IMR-90 (cell line): ENCODE measurements around the gene RNF133. TPM values are rescaled to one million over a fixed set of nuclear protein-coding genes. Genes with fewer than 3 reads are reported as not detected.

Experiments used
- ATAC-seq: fragments of 200-7000 bp; cut with Tn5 transposase; 2 replicates; pipeline ENCODE4 v1.9.1; 2020; ENCODE audit warnings: low read depth, mild to moderate bottlenecking, moderate library complexity
- BruUV-seq: library from RNA; stranded (reverse); fragments of 400-500 nt; replicated peaks from 2 replicates; lab custom pipeline; 2021; lab: Mats Ljungman, UMichigan
- CTCF ChIA-PET: fragments of 300-600 bp; formaldehyde crosslinking; extraction: SDS; loops from one replicate; lab custom pipeline; 2021; ENCODE audit warnings: antibody characterized with exemption; lab: Yijun Ruan, JAX
- POLR2A ChIA-PET: fragments of 300-600 bp; sonication (Branson Sonifier 250); formaldehyde crosslinking; loops from one replicate; lab custom pipeline; 2022; ENCODE audit warnings: antibody characterized with exemption; ENCODE audit not compliant: unreplicated experiment; lab: Charles Lee
- DNase-seq: peaks from one replicate; pipeline ENCODE4 v3.0.0; 2013
- H2AFZ ChIP-seq: replicated peaks from 2 replicates; pipeline ENCODE3; 2013; ENCODE audit warnings: low read length, mild to moderate bottlenecking; ENCODE audit not compliant: poor library complexity
- H2AK5ac ChIP-seq: 2 replicates; pipeline ENCODE4 v1.6.1; 2013; ENCODE audit warnings: low read depth, low read length, inconsistent platforms
- H2AK9ac ChIP-seq: replicated peaks from 2 replicates; pipeline ENCODE3; 2013; ENCODE audit warnings: mild to moderate bottlenecking, low read depth, low read length, moderate library complexity; ENCODE audit not compliant: poor library complexity
- H2BK120ac ChIP-seq: 2 replicates; pipeline ENCODE4 v1.6.1; 2013; ENCODE audit warnings: low read depth, low read length, inconsistent platforms
- H2BK15ac ChIP-seq: 3 replicates; pipeline ENCODE4 v1.6.1; 2013; ENCODE audit warnings: low read depth, low read length, inconsistent platforms
- H2BK20ac ChIP-seq: 2 replicates; pipeline ENCODE4 v1.6.1; 2013; ENCODE audit warnings: low read depth, mild to moderate bottlenecking, inconsistent platforms, low read length, moderate library complexity
- H2BK5ac ChIP-seq: 2 replicates; pipeline ENCODE4 v1.6.1; 2013; ENCODE audit warnings: mild to moderate bottlenecking, low read depth, low read length, inconsistent platforms; ENCODE audit not compliant: poor library complexity, severe bottlenecking
- H3K14ac ChIP-seq: replicated peaks from 2 replicates; pipeline ENCODE4 v1.6.1; 2013; ENCODE audit warnings: low read depth, low read length, inconsistent platforms
- H3K18ac ChIP-seq: 2 replicates; pipeline ENCODE4 v1.6.1; 2013; ENCODE audit warnings: low read depth, low read length, control low read depth
- H3K23ac ChIP-seq: 2 replicates; pipeline ENCODE4 v1.6.1; 2013; ENCODE audit warnings: low read depth, low read length, inconsistent platforms
- H3K27ac ChIP-seq: 2 replicates; pipeline ENCODE4 v1.5.1; 2013; ENCODE audit warnings: mild to moderate bottlenecking, control low read depth, low read length; ENCODE audit not compliant: insufficient read depth
- H3K27me3 ChIP-seq: 2 replicates; pipeline ENCODE4 v1.6.1; 2013; ENCODE audit warnings: low read length; ENCODE audit not compliant: control insufficient read depth, insufficient read depth
- H3K36me3 ChIP-seq: 2 replicates; pipeline ENCODE4 v1.6.1; 2013; ENCODE audit warnings: low read length, mixed read lengths; ENCODE audit not compliant: control insufficient read depth, insufficient read depth
- H3K4ac ChIP-seq: 2 replicates; pipeline ENCODE4 v1.6.1; 2013; ENCODE audit warnings: low read depth, low read length, inconsistent platforms
- H3K4me1 ChIP-seq: 2 replicates; pipeline ENCODE4 v1.6.1; 2013; ENCODE audit warnings: low read length, mixed read lengths; ENCODE audit not compliant: control insufficient read depth, insufficient read depth
- H3K4me2 ChIP-seq: 2 replicates; pipeline ENCODE4 v1.6.1; 2013; ENCODE audit warnings: low read depth, mild to moderate bottlenecking, control low read depth, low read length, moderate library complexity
- H3K4me3 ChIP-seq: 2 replicates; pipeline ENCODE4 v1.5.1; 2013; ENCODE audit warnings: low read depth, mild to moderate bottlenecking, control low read depth, low read length, moderate library complexity; ENCODE audit not compliant: insufficient read depth
- H3K56ac ChIP-seq: 2 replicates; pipeline ENCODE4 v1.6.1; 2013; ENCODE audit warnings: low read length, inconsistent platforms; ENCODE audit not compliant: insufficient read depth; ENCODE audit errors: extremely low read depth
- H3K79me1 ChIP-seq, 2 experiments: 2 replicates each; pipeline ENCODE4 v1.6.1; 2013; ENCODE audit warnings: low read length in 2 of 2, inconsistent platforms in 1 of 2, low read depth in 1 of 2
- H3K9ac ChIP-seq: 2 replicates; pipeline ENCODE4 v1.6.1; 2013; ENCODE audit warnings: low read depth, low read length, control low read depth
- H3K9me1 ChIP-seq: 2 replicates; pipeline ENCODE4 v1.6.1; 2013; ENCODE audit warnings: low read length, inconsistent platforms; ENCODE audit not compliant: insufficient read depth
- H3K9me3 ChIP-seq: 2 replicates; pipeline ENCODE4 v1.6.1; 2013; ENCODE audit warnings: low read length; ENCODE audit not compliant: control insufficient read depth, insufficient read depth
- H4K20me1 ChIP-seq: 2 replicates; pipeline ENCODE4 v1.6.1; 2013; ENCODE audit warnings: low read length, inconsistent platforms; ENCODE audit not compliant: insufficient read depth
- H4K5ac ChIP-seq: 2 replicates; pipeline ENCODE4 v1.6.1; 2013; ENCODE audit warnings: mild to moderate bottlenecking, low read depth, low read length, control low read depth
- H4K8ac ChIP-seq, 2 experiments: 2 replicates each; pipeline ENCODE4 v1.6.1; 2013; ENCODE audit warnings: low read depth in 2 of 2, low read length in 2 of 2, control low read depth in 1 of 2, inconsistent platforms in 1 of 2
- H4K91ac ChIP-seq: 2 replicates; pipeline ENCODE4 v1.6.1; 2013; ENCODE audit warnings: low read depth, low read length, inconsistent platforms; ENCODE audit not compliant: insufficient read depth
- CEBPB ChIP-seq: IDR thresholded peaks from 2 replicates; pipeline ENCODE4 v1.6.1; 2012; ENCODE audit warnings: low read depth, low read length, improper control_type of control experiment
- CHD1 ChIP-seq: IDR thresholded peaks from 2 replicates; pipeline ENCODE4 v1.6.1; 2012; ENCODE audit warnings: low read depth, low read length, improper control_type of control experiment
- FOS ChIP-seq: fragments of 150-350 bp; IDR thresholded peaks from 2 replicates; pipeline ENCODE4 v1.6.1; 2016; ENCODE audit warnings: low read depth, low read length
- MAFK ChIP-seq: IDR thresholded peaks from 2 replicates; pipeline ENCODE4 v1.6.1; 2012; ENCODE audit warnings: low read depth, low read length, improper control_type of control experiment
- MAZ ChIP-seq: IDR thresholded peaks from 2 replicates; pipeline ENCODE4 v1.6.1; 2012; ENCODE audit warnings: low read depth, mild to moderate bottlenecking, low read length, improper control_type of control experiment, moderate library complexity, borderline replicate concordance
- MXI1 ChIP-seq: IDR thresholded peaks from 2 replicates; pipeline ENCODE4 v1.6.1; 2012; ENCODE audit warnings: low read depth, mild to moderate bottlenecking, low read length, moderate library complexity, borderline replicate concordance
- RAD21 ChIP-seq: IDR thresholded peaks from 2 replicates; pipeline ENCODE4 v1.6.1; 2012; ENCODE audit warnings: low read length, improper control_type of control experiment
- RFX5 ChIP-seq: IDR thresholded peaks from 2 replicates; pipeline ENCODE4 v1.8.0; 2012; ENCODE audit warnings: low read depth, mild to moderate bottlenecking, low read length, moderate library complexity
- SMC3 ChIP-seq: fragments of 150-350 bp; IDR thresholded peaks from 2 replicates; pipeline ENCODE4 v1.6.1; 2016; ENCODE audit warnings: low read depth, mild to moderate bottlenecking, antibody characterized with exemption, low read length, moderate library complexity
- WGBS, 2 experiments: methylation state at CpG; one replicate each; pipeline versions ENCODE4 v1.1.5 to v1.1.7; 2013; ENCODE audit warnings: missing lambda C conversion rate in 2 of 2; ENCODE audit not compliant: insufficient read length in 1 of 2; ENCODE audit errors: extremely low coverage in 2 of 2; 5-methylcytosine and 5-hydroxymethylcytosine counted together
- dilution Hi-C: fragments of 300-500 bp; cut with HindIII; formaldehyde crosslinking; loops from one replicate; pipeline ENCODE4 v1.14.3; 2018; ENCODE audit warnings: low sequenced_read_pairs; ENCODE audit not compliant: unreplicated experiment
- in situ Hi-C: fragments of 300-500 bp; cut with MboI; formaldehyde crosslinking; loops from 3 replicates; pipeline ENCODE4 v1.14.3; 2019; ENCODE audit warnings: low sequenced_read_pairs, inconsistent platforms, mixed read lengths
- intact Hi-C: fragments of 100-400 bp; cut with micrococcal nuclease; formaldehyde crosslinking; loops from 2 replicates; pipeline ENCODE4 v1.10.0; 2022
- polyA plus RNA-seq, 3 experiments: library from polyadenylated mRNA; depleted of rRNA; stranded (reverse); fragments of >200 nt; gene quantifications; 2 replicates each; pipeline ENCODE4 v1.2.3, GENCODE V29; 2012; ENCODE audit warnings: low replicate concordance in 1 of 3
- total RNA-seq: library from RNA; depleted of rRNA; stranded (reverse); fragments of >200 nt; gene quantifications from 2 replicates; pipeline ENCODE4 v1.2.3, GENCODE V29; 2012
- TF ChIP-seq, protein P1 (sequence below): fragments of 150-350 bp; IDR thresholded peaks from 2 replicates; pipeline ENCODE4 v1.6.1; 2017; ENCODE audit warnings: mild to moderate bottlenecking, antibody characterized with exemption, low read length, low read depth
- TF ChIP-seq, protein P2 (sequence below): fragments of 150-350 bp; IDR thresholded peaks from 2 replicates; pipeline ENCODE4 v1.6.1; 2016; ENCODE audit warnings: low read depth, mild to moderate bottlenecking, low read length, moderate library complexity, borderline replicate concordance
- TF ChIP-seq, protein P3 (sequence below): conservative IDR thresholded peaks from 2 replicates; pipeline ENCODE4 v1.5.1; 2012; ENCODE audit warnings: mild to moderate bottlenecking, low read depth, low read length, improper control_type of control experiment

Gene RNF133
- total and polyA plus RNA-seq, 2 of the 4 experiments (the other 2 are of a cell fraction), result not detected

DNA sequence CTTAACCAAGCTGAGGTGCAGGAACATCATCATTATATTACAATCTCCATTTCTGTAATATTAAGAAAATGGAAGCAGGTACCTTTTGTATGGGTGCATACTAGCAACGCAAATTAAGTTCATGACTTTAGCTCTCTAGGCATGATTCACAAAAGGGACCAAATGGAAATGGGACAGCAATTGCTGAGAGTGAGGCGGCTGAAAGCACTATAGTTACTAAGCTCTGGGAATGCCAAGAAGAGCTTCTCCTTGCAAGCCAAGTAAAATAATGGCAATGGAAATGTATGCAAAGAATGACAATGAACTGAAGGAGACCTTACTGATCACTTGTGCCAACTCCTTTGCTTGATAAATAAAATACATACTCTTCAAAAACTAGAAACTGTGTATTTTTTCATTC is 40.0 kb upstream of the RNF133 start:
- ATAC-seq (no peak), DNase-seq (no peak)
- no peak overlapping the region for H4K91ac ChIP-seq
- no peak overlapping the region for H3K9ac ChIP-seq
- H3K9me1 ChIP-seq, result no peaks in the 10 kb centered on the region
- H3K23ac ChIP-seq, result no peak overlapping the region
- H3K27me3 ChIP-seq, result no peaks in the 10 kb centered on the region
- no peak overlapping the region for H2BK5ac ChIP-seq
- no peak overlapping the region for H4K5ac ChIP-seq
- no peak overlapping the region for H2AFZ ChIP-seq
- no peak overlapping the region for H3K4me3 ChIP-seq
- no peaks in the 10 kb centered on the region for H3K79me1 ChIP-seq
- no TSS peak for BruUV-seq
- dilution Hi-C loops, result no loop called here
- H3K18ac ChIP-seq, result no peak overlapping the region
- H2BK15ac ChIP-seq, result no peak overlapping the region
- in situ Hi-C loops, result no loop called here
- H4K20me1 ChIP-seq, result no peaks in the 10 kb centered on the region
- no peak overlapping the region for H3K27ac ChIP-seq
- ChIA-PET CTCF (no interaction called here), POLR2A (interaction anchor here (0.6 kb wide), 1 partner anchor 429 kb away, joined by 3 read pairs; no protein-coding TSS in a partner anchor)
- no peak overlapping the region for H3K14ac ChIP-seq
- no peak overlapping the region for H2BK120ac ChIP-seq
- H4K8ac ChIP-seq, result no peak overlapping the region
- H2AK5ac ChIP-seq, result no peak overlapping the region
- H3K4me1 ChIP-seq, result no peaks in the 10 kb centered on the region
- no peak overlapping the region for H3K4me2 ChIP-seq
- TF ChIP-seq RFX5 (no peak), RAD21 (no peak), MXI1 (no peak), FOS (no peak), MAFK (no peak), SMC3 (no peak), MAZ (no peak), CHD1 (no peak), CEBPB (no peak)
- TF ChIP-seq, protein P1, sequence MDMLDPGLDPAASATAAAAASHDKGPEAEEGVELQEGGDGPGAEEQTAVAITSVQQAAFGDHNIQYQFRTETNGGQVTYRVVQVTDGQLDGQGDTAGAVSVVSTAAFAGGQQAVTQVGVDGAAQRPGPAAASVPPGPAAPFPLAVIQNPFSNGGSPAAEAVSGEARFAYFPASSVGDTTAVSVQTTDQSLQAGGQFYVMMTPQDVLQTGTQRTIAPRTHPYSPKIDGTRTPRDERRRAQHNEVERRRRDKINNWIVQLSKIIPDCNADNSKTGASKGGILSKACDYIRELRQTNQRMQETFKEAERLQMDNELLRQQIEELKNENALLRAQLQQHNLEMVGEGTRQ, result no peak
- TF ChIP-seq, protein P2, sequence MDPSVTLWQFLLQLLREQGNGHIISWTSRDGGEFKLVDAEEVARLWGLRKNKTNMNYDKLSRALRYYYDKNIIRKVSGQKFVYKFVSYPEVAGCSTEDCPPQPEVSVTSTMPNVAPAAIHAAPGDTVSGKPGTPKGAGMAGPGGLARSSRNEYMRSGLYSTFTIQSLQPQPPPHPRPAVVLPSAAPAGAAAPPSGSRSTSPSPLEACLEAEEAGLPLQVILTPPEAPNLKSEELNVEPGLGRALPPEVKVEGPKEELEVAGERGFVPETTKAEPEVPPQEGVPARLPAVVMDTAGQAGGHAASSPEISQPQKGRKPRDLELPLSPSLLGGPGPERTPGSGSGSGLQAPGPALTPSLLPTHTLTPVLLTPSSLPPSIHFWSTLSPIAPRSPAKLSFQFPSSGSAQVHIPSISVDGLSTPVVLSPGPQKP, result no peak
- TF ChIP-seq, protein P3, sequence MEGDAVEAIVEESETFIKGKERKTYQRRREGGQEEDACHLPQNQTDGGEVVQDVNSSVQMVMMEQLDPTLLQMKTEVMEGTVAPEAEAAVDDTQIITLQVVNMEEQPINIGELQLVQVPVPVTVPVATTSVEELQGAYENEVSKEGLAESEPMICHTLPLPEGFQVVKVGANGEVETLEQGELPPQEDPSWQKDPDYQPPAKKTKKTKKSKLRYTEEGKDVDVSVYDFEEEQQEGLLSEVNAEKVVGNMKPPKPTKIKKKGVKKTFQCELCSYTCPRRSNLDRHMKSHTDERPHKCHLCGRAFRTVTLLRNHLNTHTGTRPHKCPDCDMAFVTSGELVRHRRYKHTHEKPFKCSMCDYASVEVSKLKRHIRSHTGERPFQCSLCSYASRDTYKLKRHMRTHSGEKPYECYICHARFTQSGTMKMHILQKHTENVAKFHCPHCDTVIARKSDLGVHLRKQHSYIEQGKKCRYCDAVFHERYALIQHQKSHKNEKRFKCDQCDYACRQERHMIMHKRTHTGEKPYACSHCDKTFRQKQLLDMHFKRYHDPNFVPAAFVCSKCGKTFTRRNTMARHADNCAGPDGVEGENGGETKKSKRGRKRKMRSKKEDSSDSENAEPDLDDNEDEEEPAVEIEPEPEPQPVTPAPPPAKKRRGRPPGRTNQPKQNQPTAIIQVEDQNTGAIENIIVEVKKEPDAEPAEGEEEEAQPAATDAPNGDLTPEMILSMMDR, result no peak
- H2AK9ac ChIP-seq, result no peak overlapping the region
- H3K4ac ChIP-seq, result no peak overlapping the region
- WGBS, 2 experiments, result no CpG with 5 or more reads among the region's 2 CpGs
- no peaks in the 10 kb centered on the region for H3K9me3 ChIP-seq
- intact Hi-C loops, result no loop called here
- no peaks in the 10 kb centered on the region for H3K36me3 ChIP-seq
- no peak overlapping the region for H3K56ac ChIP-seq
- no peak overlapping the region for H2BK20ac ChIP-seq
